SK-N-SH treated with all-trans-retinoic acid at 6 μM for 48 hours (cell line): ENCODE results near the gene ADRA2B.

Experiments
- ZNF70 ChIP-seq: fragments of 450-650 bp; formaldehyde crosslinking; IDR thresholded peaks from 2 replicates; pipeline ENCODE4 v1.5.0; 2020; ENCODE audit warnings: mild to moderate bottlenecking, moderate library complexity
- TF ChIP-seq, protein P1 (sequence below): fragments of 250-450 bp; sonication (Bioruptor Pico); IDR thresholded peaks from 2 replicates; pipeline ENCODE4 v1.8.0; 2020; ENCODE audit warnings: mild to moderate bottlenecking, moderate library complexity, borderline replicate concordance

DNA sequence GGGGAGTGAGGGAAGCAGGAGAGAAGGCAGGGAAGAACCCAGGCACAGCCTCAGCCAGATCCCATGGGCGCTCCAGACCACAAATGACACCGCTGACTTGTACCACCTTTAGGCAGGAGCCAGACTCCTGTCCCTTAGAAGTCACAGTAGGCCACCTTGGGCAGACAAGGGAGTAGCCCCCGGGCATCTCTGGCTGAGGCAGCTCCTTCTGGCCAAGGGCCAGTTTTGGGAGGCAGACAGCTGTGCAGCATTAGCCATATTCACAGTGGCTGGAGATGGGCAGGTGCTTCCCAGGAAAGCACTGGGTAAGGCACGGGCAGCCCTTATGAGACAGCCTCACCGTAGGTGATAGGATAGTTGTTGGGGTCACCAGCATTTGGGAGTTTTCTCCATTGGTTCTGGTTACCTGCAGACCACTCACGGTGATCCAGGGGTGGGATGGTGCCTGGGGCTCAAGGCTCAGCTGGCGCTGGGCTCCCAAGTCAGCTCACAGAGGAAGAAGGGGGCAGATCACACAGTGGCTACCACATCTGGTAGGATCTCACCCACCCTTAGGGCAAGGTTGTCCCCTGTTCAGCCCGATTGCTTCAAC is 19.9 kb upstream of the ADRA2B start:
- no peak for TF ChIP-seq ZNF70
- TF ChIP-seq, protein P1, sequence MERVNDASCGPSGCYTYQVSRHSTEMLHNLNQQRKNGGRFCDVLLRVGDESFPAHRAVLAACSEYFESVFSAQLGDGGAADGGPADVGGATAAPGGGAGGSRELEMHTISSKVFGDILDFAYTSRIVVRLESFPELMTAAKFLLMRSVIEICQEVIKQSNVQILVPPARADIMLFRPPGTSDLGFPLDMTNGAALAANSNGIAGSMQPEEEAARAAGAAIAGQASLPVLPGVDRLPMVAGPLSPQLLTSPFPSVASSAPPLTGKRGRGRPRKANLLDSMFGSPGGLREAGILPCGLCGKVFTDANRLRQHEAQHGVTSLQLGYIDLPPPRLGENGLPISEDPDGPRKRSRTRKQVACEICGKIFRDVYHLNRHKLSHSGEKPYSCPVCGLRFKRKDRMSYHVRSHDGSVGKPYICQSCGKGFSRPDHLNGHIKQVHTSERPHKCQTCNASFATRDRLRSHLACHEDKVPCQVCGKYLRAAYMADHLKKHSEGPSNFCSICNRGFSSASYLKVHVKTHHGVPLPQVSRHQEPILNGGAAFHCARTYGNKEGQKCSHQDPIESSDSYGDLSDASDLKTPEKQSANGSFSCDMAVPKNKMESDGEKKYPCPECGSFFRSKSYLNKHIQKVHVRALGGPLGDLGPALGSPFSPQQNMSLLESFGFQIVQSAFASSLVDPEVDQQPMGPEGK (CRISPR knock-in tag), result no peak
